Activated naive CD8-positive, alpha-beta T cell treated with anti-CD3 and anti-CD28 coated beads, Interleukin-2, amount 10 ng/mL, durations not matched to agents 7 days and 5 days (primary cell): ENCODE data around the gene KMT2E. TPM values are rescaled to one million over a fixed set of nuclear protein-coding genes. Genes with fewer than 3 reads are reported as not detected.
"Not testable (repeated sequence)": the region's sequence is repeated elsewhere in the genome, so short reads cannot be mapped to it uniquely, and the experiment has no call there.

Source experiments
- ATAC-seq: fragments of 150-1000 bp; cut with Tn5 transposase; one replicate; pipeline ENCODE4 v1.10.0; 2021; ENCODE audit warnings: low read depth, moderate library complexity
- POLR2A ChIA-PET: fragments of 350-600 bp; sonication (Branson Sonifier 250); formaldehyde crosslinking; loops from one replicate; lab custom pipeline; 2021; ENCODE audit warnings: antibody characterized with exemption; lab: Charles Lee
- DNase-seq: peaks from one replicate; pipeline ENCODE4 v3.0.0; 2021
- H3K27ac Mint-ChIP-seq: one replicate; pipeline ENCODE4 v1.8.0; 2022; ENCODE audit warnings: mild to moderate bottlenecking, mixed read lengths
- H3K27me3 Mint-ChIP-seq: one replicate; pipeline ENCODE4 v1.8.0; 2022; ENCODE audit warnings: mild to moderate bottlenecking, moderate library complexity, mixed read lengths
- H3K36me3 Mint-ChIP-seq: one replicate; pipeline ENCODE4 v1.8.0; 2021; ENCODE audit warnings: mild to moderate bottlenecking, mixed read lengths
- H3K4me1 Mint-ChIP-seq: one replicate; pipeline ENCODE4 v1.8.0; 2021; ENCODE audit warnings: mixed read lengths
- H3K4me3 Mint-ChIP-seq: one replicate; pipeline ENCODE4 v1.8.0; 2022; ENCODE audit warnings: mild to moderate bottlenecking, moderate library complexity, mixed read lengths
- H3K9me3 Mint-ChIP-seq: one replicate; pipeline ENCODE4 v1.8.0; 2021; ENCODE audit warnings: mixed read lengths
- total RNA-seq, 2 experiments: library from RNA; stranded (reverse); gene quantifications; one replicate each; pipeline ENCODE4 v1.2.3, GENCODE V29; 2021

KMT2E gene
- total RNA-seq, 2 experiments from 2014 or later: 141 to 145 TPM

DNA sequence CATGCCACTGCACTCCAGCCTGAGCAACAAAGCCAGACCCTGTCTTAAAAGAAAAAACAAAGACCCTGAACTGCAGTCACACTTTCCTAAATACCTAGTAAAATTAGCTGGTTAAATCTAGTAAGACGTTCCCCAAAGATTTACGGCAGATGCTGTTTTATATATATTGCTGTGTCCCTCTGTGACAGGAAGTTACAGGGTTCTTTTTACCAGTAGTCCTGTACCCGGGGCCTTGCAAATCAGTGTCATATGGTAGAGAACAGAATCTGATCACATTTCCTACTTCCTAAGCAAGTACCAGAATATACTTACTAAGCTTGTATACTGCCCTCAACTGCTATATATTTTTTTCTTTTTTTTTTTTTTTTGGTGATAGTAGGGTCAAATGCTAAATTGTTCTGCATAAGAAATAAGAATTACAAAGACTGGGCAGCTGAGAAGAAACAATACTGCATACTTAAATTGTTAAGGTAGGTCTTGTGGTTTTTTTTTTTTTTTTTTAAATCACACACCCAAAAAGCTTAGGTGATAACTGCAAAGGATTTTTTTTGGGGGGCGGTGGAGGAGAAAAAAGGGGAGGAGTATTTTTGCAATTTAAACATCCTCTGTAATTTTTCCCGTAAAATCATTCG, 27.3 kb upstream of the KMT2E start:
- H3K4me3 Mint-ChIP-seq: no peak overlapping the region
- peak overlapping the region; percentile 11 for H3K27ac Mint-ChIP-seq

DNA sequence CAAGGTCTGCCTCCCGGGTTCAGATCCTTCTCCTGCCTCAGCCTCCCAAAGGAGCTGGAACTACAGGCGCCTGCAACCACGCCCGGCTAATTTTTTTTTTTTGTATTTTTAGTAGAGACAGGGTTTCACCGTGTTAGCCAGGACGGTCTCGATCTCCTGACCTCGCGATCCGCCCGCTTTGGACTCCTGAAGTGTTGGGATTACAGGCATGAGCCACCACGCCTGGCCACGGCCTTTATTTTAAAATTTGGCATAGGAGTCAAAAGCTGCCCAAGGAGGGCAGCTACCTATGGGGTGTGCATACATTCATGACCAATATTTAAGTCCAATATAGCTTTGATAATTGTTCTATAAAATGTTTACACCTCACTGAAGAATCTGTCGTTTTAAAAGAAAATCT, 26.6 kb upstream of the KMT2E start:
- H3K27me3 Mint-ChIP-seq: not testable (repeated sequence)

More for the DNA sequence above, 27.3 kb upstream of the KMT2E start:
- POLR2A ChIA-PET: interaction anchor here (0.8 to 1.2 kb wide), 4 partner anchors 23 to 60 kb away, joined by 3 to 5 read pairs (median 4); no protein-coding TSS in a partner anchor
- ATAC-seq (no peak), DNase-seq (no peak)
- Mint-ChIP-seq H3K27me3 (no peaks in the 10 kb centered on the region), H3K9me3 (no peaks in the 10 kb centered on the region), H3K4me1 (peaks cover 40% of the 10 kb centered on the region), H3K36me3 (peaks cover 21% of the 10 kb centered on the region)

DNA sequence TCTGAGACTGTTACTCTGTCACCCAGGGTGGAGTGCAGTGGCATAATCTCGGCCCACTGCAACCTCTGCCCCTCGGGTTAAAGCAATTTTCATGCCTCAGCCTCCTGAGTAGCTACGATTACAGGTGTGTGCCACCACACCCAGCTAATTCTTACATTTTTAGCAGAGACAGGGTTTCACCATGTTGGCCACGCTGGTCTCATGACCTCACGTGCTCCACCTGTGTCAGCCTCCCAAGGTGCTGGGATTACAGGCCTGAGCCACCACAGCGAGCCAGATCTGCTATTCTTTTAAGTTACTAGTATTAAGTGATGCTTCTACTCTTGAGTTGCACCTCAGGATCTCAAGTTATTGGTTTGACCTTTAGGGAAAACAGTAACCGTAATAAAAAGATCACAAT, 23.0 kb upstream of the KMT2E start:
- POLR2A ChIA-PET: interaction anchor here (1.4 kb wide), 1 partner anchor 22 kb away, joined by 4 read pairs; no protein-coding TSS in a partner anchor

More for the DNA sequence above, 26.6 kb upstream of the KMT2E start:
- peaks cover 35% of the 10 kb centered on the region for H3K4me1 Mint-ChIP-seq
- not testable (repeated sequence) for DNase-seq, ATAC-seq, H3K4me3 Mint-ChIP-seq, H3K27ac Mint-ChIP-seq, H3K9me3 Mint-ChIP-seq
- POLR2A ChIA-PET: interaction anchor here (0.6 to 1.5 kb wide), 4 partner anchors 20 to 60 kb away, joined by 3 to 5 read pairs (median 4); no protein-coding TSS in a partner anchor
- H3K36me3 Mint-ChIP-seq: peaks cover 26% of the 10 kb centered on the region

GRCh38 chr7:104992306-104992705, 21.7 kb upstream of the KMT2E start:
- POLR2A ChIA-PET: no interaction called here
- no peak overlapping the region for H3K4me3 Mint-ChIP-seq
- DNase-seq: no peak
- ATAC-seq: no peak
- no peaks in the 10 kb centered on the region for H3K9me3 Mint-ChIP-seq
- H3K36me3 Mint-ChIP-seq: peaks cover 48% of the 10 kb centered on the region
- peaks cover 30% of the 10 kb centered on the region for H3K4me1 Mint-ChIP-seq
- no peaks in the 10 kb centered on the region for H3K27me3 Mint-ChIP-seq
- no peak overlapping the region for H3K27ac Mint-ChIP-seq

More for the DNA sequence above, 23.0 kb upstream of the KMT2E start:
- Mint-ChIP-seq H3K4me3 (no peak overlapping the region), H3K27me3 (no peaks in the 10 kb centered on the region), H3K9me3 (no peaks in the 10 kb centered on the region), H3K27ac (no peak overlapping the region), H3K4me1 (peaks cover 30% of the 10 kb centered on the region), H3K36me3 (peaks cover 43% of the 10 kb centered on the region)
- ATAC-seq: no peak
- no peak for DNase-seq

DNA sequence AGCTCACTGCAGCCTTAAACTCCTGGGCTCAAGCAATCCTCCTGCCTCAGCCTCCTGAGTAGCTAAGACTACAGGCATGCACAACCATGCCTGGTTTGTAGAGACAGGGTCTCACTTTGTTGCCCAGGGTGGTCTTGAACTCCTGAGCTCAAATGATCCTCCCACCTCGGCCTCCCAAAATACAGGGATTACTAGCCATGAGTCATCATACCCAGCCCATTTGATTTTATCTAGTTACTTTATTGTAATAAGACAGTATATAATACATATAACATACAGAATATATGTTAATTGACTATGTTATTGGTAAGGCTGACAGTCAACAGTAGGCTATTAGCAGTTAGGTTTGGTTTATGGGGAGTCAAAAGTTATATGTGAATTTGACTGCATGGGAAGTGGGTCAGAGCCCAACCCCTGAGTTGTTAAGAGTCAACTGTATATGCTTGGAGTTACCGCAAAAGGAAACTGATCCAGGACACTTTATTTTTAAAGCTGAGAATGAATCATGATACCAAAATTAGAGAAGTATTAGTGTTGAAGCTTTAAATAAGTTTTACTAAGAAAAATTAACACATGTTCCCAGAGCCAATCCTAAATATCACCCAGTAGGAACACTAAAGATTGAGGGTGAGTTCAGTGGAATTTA, 20.7 kb upstream of the KMT2E start:
- no peak overlapping the region for H3K27ac Mint-ChIP-seq
- POLR2A ChIA-PET: no interaction called here
- peaks cover 29% of the 10 kb centered on the region for H3K4me1 Mint-ChIP-seq
- DNase-seq (no peak), ATAC-seq (no peak)
- no peaks in the 10 kb centered on the region for H3K27me3 Mint-ChIP-seq
- no peaks in the 10 kb centered on the region for H3K9me3 Mint-ChIP-seq
- H3K36me3 Mint-ChIP-seq: peaks cover 48% of the 10 kb centered on the region
- H3K4me3 Mint-ChIP-seq: no peak overlapping the region

DNA sequence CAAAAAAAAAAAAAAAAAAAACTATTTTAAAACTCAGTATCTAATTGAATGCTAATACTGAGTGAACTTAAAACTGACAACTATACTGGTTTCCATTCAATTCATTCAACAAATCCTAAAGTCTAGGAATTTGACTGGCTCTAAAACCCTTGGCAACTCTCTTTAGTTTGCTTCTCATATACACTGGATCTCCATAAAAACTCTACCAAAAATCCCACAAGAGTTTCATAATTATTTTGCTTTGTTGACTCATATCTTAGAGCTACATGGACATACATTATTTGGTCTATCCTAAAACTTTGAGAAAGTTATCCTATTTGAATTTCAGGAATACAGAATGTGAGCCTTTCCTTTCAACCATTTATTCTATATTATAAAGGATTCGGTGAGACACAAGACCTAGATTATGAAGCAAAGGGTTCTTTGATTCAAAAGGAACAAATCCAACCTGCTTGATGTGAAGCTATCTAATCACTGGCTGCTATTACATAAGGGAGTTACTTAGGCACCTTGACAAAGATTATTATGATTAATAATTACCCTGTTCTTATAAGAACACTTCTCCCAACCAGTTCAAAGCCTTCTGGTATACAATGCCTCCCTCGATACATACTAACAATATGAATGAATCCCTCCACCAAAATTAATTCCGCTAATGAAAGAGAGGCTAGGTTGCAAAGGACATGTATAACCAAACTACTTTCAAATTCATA, 15.8 kb upstream of the KMT2E start:
- peaks cover 43% of the 10 kb centered on the region for H3K36me3 Mint-ChIP-seq
- DNase-seq: no peak
- no peak overlapping the region for H3K27ac Mint-ChIP-seq
- peaks cover 56% of the 10 kb centered on the region for H3K4me1 Mint-ChIP-seq
- POLR2A ChIA-PET: interaction anchor here (1.0 to 2.0 kb wide), 2 partner anchors 14 to 15 kb away, joined by 3 to 5 read pairs; partner anchors contain the start of gene KMT2E
- no peaks in the 10 kb centered on the region for H3K9me3 Mint-ChIP-seq
- H3K27me3 Mint-ChIP-seq: no peaks in the 10 kb centered on the region
- H3K4me3 Mint-ChIP-seq: no peak overlapping the region
- ATAC-seq: no peak

DNA sequence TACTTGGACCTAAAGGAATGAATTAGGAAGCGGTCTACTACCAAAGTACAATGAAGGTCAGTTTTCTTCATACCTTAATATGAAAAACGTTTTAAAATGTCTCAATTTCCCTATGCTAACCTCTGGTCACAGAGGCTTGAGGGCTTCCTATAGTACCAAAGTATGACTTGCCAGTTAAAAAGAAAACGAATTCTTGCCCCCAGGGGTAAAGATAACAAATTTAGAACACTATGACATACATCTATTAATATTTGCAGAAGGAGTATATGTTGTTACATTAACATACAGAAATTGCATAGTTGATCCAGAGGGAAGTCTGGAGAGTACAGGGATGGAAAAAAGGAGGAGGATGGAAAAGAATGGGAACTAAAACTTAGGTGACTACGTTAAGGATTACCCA, 13.8 kb upstream of the KMT2E start:
- ATAC-seq: no peak
- Mint-ChIP-seq H3K9me3 (no peaks in the 10 kb centered on the region), H3K4me1 (peaks cover 58% of the 10 kb centered on the region), H3K4me3 (no peak overlapping the region), H3K36me3 (peaks cover 35% of the 10 kb centered on the region), H3K27ac (no peak overlapping the region), H3K27me3 (no peaks in the 10 kb centered on the region)
- no peak for DNase-seq
- POLR2A ChIA-PET: interaction anchor here (1.3 kb wide), 1 partner anchor 13 kb away, joined by 4 read pairs; no protein-coding TSS in a partner anchor

- POLR2A ChIA-PET: interaction anchor here (1.0 to 1.3 kb wide), 2 partner anchors 12 to 17 kb away, joined by 4 read pairs; no protein-coding TSS in a partner anchor
- no peak for ATAC-seq
- Mint-ChIP-seq H3K27ac (no peak overlapping the region), H3K4me1 (peaks cover 53% of the 10 kb centered on the region), H3K36me3 (peaks cover 30% of the 10 kb centered on the region), H3K9me3 (no peaks in the 10 kb centered on the region), H3K27me3 (no peaks in the 10 kb centered on the region), H3K4me3 (no peak overlapping the region)
- no peak for DNase-seq
Measured at GRCh38 chr7:105000927-105001336, 13.1 kb upstream of the KMT2E start.

DNA sequence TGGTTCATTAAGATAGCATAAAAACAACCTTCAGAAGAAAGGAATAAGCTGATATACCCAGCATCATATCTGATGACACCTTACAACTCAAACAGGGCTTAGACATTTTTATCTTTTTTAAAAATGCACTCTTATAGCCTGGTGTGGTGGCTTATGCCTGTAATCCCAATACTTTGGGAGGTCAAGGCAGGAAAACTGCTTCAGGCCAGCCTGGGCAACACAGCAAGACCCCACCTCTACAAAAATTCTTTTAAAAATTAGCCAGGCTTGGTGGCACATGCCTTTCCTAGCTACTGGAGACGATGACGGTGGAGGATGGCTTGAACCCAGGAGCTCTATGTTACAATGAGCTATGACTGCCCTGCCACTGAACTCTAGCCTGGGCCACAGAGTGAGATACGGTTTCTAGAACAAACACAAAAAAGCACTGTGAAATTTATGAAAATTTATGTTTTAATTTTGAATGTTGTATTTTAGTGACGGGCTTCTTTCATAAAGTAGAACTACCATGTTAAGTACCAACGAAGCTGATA, 12.3 kb upstream of the KMT2E start:
- ATAC-seq: no peak
- H3K9me3 Mint-ChIP-seq: no peaks in the 10 kb centered on the region
- POLR2A ChIA-PET: interaction anchor here (1.0 to 1.3 kb wide), 2 partner anchors 12 to 18 kb away, joined by 4 read pairs; no protein-coding TSS in a partner anchor
- H3K4me1 Mint-ChIP-seq: peaks cover 54% of the 10 kb centered on the region
- DNase-seq: no peak
- no peak overlapping the region for H3K27ac Mint-ChIP-seq
- no peak overlapping the region for H3K4me3 Mint-ChIP-seq
- H3K36me3 Mint-ChIP-seq: peaks cover 25% of the 10 kb centered on the region
- H3K27me3 Mint-ChIP-seq: no peaks in the 10 kb centered on the region

DNA sequence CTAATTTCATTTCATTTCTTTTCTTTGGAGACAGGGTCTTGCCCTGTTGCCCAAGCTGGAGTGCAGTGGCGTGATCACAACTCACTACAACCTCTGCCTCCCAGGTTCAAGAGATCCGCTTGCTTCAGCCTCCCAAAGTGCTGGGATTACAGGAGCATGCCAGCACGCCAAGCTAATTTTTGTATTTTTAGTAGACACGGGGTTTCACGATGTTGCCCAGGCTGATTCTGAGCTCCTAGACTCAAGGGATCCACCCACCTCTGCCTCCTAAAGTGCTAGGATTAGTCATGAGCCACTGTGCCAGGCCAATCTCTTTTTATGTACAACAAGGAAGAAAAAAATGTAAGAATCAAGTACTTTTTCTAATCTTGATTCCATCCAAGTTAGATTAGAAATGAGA, 10.7 kb upstream of the KMT2E start:
- ATAC-seq: peak; percentile 58
- no peaks in the 10 kb centered on the region for H3K27me3 Mint-ChIP-seq
- peak overlapping the region; percentile 56 for H3K4me3 Mint-ChIP-seq
- no peak for DNase-seq
- peaks cover 28% of the 10 kb centered on the region for H3K36me3 Mint-ChIP-seq
- POLR2A ChIA-PET: interaction anchor here (1.0 to 1.7 kb wide), 5 partner anchors 10 to 63 kb away, joined by 3 to 8 read pairs (median 5); partner anchors contain the start of gene KMT2E
- H3K4me1 Mint-ChIP-seq: peaks cover 61% of the 10 kb centered on the region
- peak overlapping the region; percentile 26 for H3K27ac Mint-ChIP-seq
- no peaks in the 10 kb centered on the region for H3K9me3 Mint-ChIP-seq

DNA sequence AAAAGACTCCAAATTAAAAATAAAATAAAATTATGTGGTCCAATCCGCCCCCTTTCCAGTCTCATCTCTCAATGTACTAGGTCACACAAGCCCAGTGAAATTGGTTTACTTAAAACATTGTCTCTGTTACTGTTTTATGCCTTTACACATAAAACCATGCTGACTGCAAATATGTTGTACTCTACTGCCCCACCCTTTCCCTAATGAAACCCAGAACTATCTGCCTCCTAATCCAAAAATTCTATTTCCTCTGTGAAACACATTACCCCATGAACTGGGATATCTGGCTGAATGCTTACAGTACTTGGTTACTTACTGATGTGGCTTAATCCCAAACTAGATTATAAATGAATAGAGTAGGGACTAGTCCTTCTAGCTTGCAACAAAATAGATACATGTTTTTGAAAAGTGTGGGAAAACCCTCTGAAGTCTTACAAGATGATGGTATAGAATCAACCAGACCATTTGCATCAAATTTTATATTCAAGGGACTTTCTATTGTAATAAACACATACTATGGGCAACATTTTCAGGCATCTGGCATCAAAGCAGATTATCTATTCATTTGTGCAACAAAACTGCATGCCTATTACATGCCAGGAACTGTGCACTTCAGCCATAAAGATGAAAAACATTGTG, 10.0 kb upstream of the KMT2E start:
- POLR2A ChIA-PET: interaction anchor here (1.0 to 1.7 kb wide), 4 partner anchors 9 to 63 kb away, joined by 3 to 8 read pairs (median 6); partner anchors contain the start of gene KMT2E
- Mint-ChIP-seq H3K4me3 (peak overlapping the region; percentile 37), H3K9me3 (no peaks in the 10 kb centered on the region), H3K36me3 (peaks cover 30% of the 10 kb centered on the region), H3K27ac (peak overlapping the region; percentile 20), H3K4me1 (peaks cover 62% of the 10 kb centered on the region), H3K27me3 (no peaks in the 10 kb centered on the region)
- DNase-seq (no peak), ATAC-seq (no peak)

GRCh38 chr7:105005006-105005405, 9.0 kb upstream of the KMT2E start:
- not testable (repeated sequence) for ATAC-seq, H3K4me3 Mint-ChIP-seq, H3K9me3 Mint-ChIP-seq, H3K27me3 Mint-ChIP-seq, DNase-seq
- Mint-ChIP-seq H3K4me1 (peaks cover 63% of the 10 kb centered on the region), H3K27ac (peak overlapping the region; percentile 28), H3K36me3 (peaks cover 31% of the 10 kb centered on the region)
- POLR2A ChIA-PET: interaction anchor here (3.0 kb wide), 1 partner anchor 22 kb away, joined by 18 read pairs; no protein-coding TSS in a partner anchor
